ENCODE measurements around the gene ITPR2.

- TF ChIP-seq CTCF (IDR thresholded peaks at IDR 0.05; ENCODE audit: low read depth, low read length, missing input control) (no peak), ATF3 (IDR thresholded peaks at IDR 0.05) (no peak), YY1 (IDR thresholded peaks at IDR 0.05) (no peak), TAF1 (conservative IDR thresholded peaks at IDR 0.05) (no peak), EGR1 (IDR thresholded peaks at IDR 0.05; ENCODE audit: low read depth in 2 of 2) (no peak), NR2F2 (IDR thresholded peaks at IDR 0.05) (no peak), REST (IDR thresholded peaks at IDR 0.05) (no peak), SP1 (IDR thresholded peaks at IDR 0.05) (no peak), JUND (IDR thresholded peaks at IDR 0.05) (no peak), MAX (IDR thresholded peaks at IDR 0.05) (no peak), RXRA (IDR thresholded peaks at IDR 0.05) (no peak)
Observed at GRCh38 chr12:26713885-26714383, 119.1 kb downstream of the ITPR2 start.
